Measurements from ENCODE around the gene OPCML.

DNA sequence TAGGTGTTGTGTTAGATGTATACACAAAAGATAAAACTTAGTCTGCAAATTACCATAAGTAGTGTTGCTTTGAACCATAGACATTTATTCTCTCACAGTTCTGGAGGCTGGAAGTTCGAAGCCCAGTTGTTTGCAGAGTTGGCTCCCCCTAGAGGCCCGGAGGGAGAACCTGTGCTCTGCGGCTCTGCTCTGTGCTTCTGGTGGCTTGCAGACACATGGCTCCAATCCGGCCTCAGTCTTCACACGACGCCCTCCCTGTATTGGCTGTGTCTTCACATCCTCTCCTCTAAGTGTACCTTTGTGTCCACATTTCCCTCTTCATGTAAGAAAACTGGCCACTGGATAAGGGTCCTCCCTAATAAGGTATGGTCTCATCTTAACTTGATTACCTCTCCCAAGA lies 128.4 kb downstream of the OPCML start:
- TF ChIP-seq EZH2 (IDR thresholded peaks at IDR 0.05; ENCODE audit: borderline replicate concordance, low read length): no peak
- TF ChIP-seq, protein P1, sequence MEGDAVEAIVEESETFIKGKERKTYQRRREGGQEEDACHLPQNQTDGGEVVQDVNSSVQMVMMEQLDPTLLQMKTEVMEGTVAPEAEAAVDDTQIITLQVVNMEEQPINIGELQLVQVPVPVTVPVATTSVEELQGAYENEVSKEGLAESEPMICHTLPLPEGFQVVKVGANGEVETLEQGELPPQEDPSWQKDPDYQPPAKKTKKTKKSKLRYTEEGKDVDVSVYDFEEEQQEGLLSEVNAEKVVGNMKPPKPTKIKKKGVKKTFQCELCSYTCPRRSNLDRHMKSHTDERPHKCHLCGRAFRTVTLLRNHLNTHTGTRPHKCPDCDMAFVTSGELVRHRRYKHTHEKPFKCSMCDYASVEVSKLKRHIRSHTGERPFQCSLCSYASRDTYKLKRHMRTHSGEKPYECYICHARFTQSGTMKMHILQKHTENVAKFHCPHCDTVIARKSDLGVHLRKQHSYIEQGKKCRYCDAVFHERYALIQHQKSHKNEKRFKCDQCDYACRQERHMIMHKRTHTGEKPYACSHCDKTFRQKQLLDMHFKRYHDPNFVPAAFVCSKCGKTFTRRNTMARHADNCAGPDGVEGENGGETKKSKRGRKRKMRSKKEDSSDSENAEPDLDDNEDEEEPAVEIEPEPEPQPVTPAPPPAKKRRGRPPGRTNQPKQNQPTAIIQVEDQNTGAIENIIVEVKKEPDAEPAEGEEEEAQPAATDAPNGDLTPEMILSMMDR (IDR thresholded peaks at IDR 0.05; ENCODE audit: low read length): peak; percentile 46

All from OCI-LY1 (cell line).